ENCODE measurements around the gene MCM9.

Gene MCM9

GRCh38 chr6:118829817-118830478 is 105.0 kb downstream of the MCM9 start:
- TF ChIP-seq, protein P1, sequence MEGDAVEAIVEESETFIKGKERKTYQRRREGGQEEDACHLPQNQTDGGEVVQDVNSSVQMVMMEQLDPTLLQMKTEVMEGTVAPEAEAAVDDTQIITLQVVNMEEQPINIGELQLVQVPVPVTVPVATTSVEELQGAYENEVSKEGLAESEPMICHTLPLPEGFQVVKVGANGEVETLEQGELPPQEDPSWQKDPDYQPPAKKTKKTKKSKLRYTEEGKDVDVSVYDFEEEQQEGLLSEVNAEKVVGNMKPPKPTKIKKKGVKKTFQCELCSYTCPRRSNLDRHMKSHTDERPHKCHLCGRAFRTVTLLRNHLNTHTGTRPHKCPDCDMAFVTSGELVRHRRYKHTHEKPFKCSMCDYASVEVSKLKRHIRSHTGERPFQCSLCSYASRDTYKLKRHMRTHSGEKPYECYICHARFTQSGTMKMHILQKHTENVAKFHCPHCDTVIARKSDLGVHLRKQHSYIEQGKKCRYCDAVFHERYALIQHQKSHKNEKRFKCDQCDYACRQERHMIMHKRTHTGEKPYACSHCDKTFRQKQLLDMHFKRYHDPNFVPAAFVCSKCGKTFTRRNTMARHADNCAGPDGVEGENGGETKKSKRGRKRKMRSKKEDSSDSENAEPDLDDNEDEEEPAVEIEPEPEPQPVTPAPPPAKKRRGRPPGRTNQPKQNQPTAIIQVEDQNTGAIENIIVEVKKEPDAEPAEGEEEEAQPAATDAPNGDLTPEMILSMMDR (IDR thresholded peaks at IDR 0.05; ENCODE audit: low read depth, low read length, poor library complexity, severe bottlenecking) = no peak
- no peak for TF ChIP-seq EZH2phosphoT487 (IDR thresholded peaks at IDR 0.05; ENCODE audit: borderline replicate concordance, low read length)
- Histone ChIP-seq H3K9me2 (replicated peaks; ENCODE audit: control insufficient read depth, low read length) (no peaks in the 10 kb centered on the region), H3K4me1 (ENCODE audit: control insufficient read depth, low read length) (no peaks in the 10 kb centered on the region), H4K20me1 (ENCODE audit: control insufficient read depth, insufficient read depth, low read depth, low read length) (no peaks in the 10 kb centered on the region), H3K27me3 (ENCODE audit: control insufficient read depth, low read length) (no peaks in the 10 kb centered on the region), H3K79me2 (ENCODE audit: control insufficient read depth, low read length) (no peaks in the 10 kb centered on the region), H3K4me3 (ENCODE audit: low read length) (no peak overlapping the region), H3K36me3 (ENCODE audit: control insufficient read depth, low read length) (peaks cover 21% of the 10 kb centered on the region), H3F3A (ENCODE audit: control insufficient read depth, insufficient read depth) (no peaks in the 10 kb centered on the region), H3K9me3 (ENCODE audit: control insufficient read depth, insufficient read depth, low read length) (no peaks in the 10 kb centered on the region), H3K27ac (ENCODE audit: low read depth, low read length) (no peak overlapping the region), H3K4me2 (ENCODE audit: low read length) (no peak overlapping the region)

DNA sequence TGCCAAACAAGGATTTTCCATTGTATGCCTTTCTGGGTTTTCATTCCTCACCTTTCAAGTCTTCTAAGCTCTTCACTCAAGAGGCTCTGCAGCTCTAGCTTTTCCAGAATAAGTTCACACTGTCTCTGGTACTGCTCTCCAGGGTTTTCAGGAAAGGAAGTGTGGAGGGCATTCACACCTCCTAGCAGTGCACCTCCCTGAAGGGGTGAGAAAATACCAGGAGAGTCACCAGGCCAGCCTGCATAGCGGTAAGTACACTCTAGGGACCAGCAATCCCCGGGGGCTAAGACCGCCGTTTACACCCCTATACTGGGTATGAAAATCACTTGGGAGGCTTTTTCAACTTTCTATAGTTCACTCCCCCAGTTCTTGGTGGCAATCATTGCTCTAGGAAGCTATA is 108.9 kb downstream of the MCM9 start:
- Histone ChIP-seq H3F3A (ENCODE audit: control insufficient read depth, insufficient read depth) (no peaks in the 10 kb centered on the region), H4K20me1 (ENCODE audit: control insufficient read depth, insufficient read depth, low read depth, low read length) (no peaks in the 10 kb centered on the region), H3K9me2 (replicated peaks; ENCODE audit: control insufficient read depth, low read length) (no peaks in the 10 kb centered on the region), H3K4me2 (ENCODE audit: low read length) (no peak overlapping the region), H3K79me2 (ENCODE audit: control insufficient read depth, low read length) (no peaks in the 10 kb centered on the region), H3K4me1 (ENCODE audit: control insufficient read depth, low read length) (no peaks in the 10 kb centered on the region), H3K4me3 (ENCODE audit: low read length) (no peak overlapping the region), H3K27ac (ENCODE audit: low read depth, low read length) (no peak overlapping the region), H3K36me3 (ENCODE audit: control insufficient read depth, low read length) (peaks cover 26% of the 10 kb centered on the region), H3K9me3 (ENCODE audit: control insufficient read depth, insufficient read depth, low read length) (no peaks in the 10 kb centered on the region), H3K27me3 (ENCODE audit: control insufficient read depth, low read length) (no peaks in the 10 kb centered on the region)
- TF ChIP-seq, protein P1 (IDR thresholded peaks at IDR 0.05; ENCODE audit: low read depth, low read length, poor library complexity, severe bottlenecking) = no peak
- TF ChIP-seq EZH2phosphoT487 (IDR thresholded peaks at IDR 0.05; ENCODE audit: borderline replicate concordance, low read length) = no peak

DNA sequence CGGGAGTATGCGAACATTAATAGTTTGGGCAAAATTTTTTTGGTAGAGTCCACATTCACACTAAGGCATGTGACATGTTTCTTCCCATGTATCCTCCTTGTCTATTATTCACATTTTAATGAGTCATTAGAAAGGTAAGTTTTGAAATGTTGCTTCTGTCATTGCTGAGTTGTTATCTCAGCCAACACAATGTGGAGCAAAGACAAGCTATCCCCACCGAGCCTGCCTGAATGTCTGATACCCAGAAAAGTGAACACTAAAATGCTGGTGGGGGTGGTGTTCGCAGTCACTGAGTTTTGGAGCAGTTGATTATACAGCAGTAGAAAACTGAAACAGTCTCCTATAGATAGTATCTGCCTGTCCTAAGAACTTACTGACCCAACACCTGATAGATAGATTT is 109.3 kb downstream of the MCM9 start:
- H3F3A ChIP-seq (ENCODE audit: control insufficient read depth, insufficient read depth) = no peaks in the 10 kb centered on the region
- H3K4me1 ChIP-seq (ENCODE audit: control insufficient read depth, low read length) = no peaks in the 10 kb centered on the region
- no peaks in the 10 kb centered on the region for H3K9me3 ChIP-seq (ENCODE audit: control insufficient read depth, insufficient read depth, low read length)
- H3K4me3 ChIP-seq (ENCODE audit: low read length) = no peak overlapping the region
- H3K9me2 ChIP-seq (replicated peaks; ENCODE audit: control insufficient read depth, low read length) = no peaks in the 10 kb centered on the region
- no peak overlapping the region for H3K4me2 ChIP-seq (ENCODE audit: low read length)
- peaks cover 26% of the 10 kb centered on the region for H3K36me3 ChIP-seq (ENCODE audit: control insufficient read depth, low read length)
- H4K20me1 ChIP-seq (ENCODE audit: control insufficient read depth, insufficient read depth, low read depth, low read length) = no peaks in the 10 kb centered on the region
- no peak overlapping the region for H3K27ac ChIP-seq (ENCODE audit: low read depth, low read length)
- H3K27me3 ChIP-seq (ENCODE audit: control insufficient read depth, low read length) = no peaks in the 10 kb centered on the region
- TF ChIP-seq, protein P1 (IDR thresholded peaks at IDR 0.05; ENCODE audit: low read depth, low read length, poor library complexity, severe bottlenecking) = no peak
- no peak for TF ChIP-seq EZH2phosphoT487 (IDR thresholded peaks at IDR 0.05; ENCODE audit: borderline replicate concordance, low read length)
- no peaks in the 10 kb centered on the region for H3K79me2 ChIP-seq (ENCODE audit: control insufficient read depth, low read length)
